ENCODE data around the gene COPS9.

The COPS9 gene

DNA sequence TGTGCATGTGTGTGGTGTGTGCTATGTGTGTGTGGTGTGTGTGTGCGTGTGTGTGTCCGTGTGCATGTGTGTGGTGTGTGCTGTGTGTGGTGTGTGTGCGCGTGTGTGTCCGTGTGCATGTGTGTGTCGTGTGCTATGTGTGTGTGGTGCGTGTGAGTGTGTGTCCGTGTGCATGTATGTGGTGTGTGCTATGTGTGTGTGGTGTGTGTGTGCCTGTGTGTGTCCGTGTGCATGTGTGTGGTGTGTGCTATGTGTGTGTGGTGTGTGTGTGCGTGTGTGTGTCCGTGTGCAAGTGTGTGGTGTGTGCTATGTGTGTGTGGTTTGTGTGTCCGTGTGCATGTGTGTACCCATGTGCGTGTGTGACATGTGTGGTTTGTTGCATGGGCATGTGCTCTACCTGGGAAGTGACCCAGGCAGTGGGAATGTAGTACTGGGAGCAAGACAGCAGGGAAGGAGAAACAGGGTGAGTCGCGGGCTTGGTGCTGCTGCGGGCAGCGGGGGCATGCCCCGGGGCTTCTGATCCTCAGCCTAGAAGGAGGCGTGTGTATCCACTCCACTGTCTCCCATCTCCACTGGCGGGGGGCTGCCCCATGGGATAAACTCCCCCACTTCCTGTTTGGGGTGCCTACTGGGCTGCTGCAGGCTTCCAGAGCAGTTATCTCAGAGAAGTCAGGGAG, 11.9 kb upstream of the COPS9 start:
- DNase-seq (ENCODE audit: low read depth in 2 of 2): no peak

DNA sequence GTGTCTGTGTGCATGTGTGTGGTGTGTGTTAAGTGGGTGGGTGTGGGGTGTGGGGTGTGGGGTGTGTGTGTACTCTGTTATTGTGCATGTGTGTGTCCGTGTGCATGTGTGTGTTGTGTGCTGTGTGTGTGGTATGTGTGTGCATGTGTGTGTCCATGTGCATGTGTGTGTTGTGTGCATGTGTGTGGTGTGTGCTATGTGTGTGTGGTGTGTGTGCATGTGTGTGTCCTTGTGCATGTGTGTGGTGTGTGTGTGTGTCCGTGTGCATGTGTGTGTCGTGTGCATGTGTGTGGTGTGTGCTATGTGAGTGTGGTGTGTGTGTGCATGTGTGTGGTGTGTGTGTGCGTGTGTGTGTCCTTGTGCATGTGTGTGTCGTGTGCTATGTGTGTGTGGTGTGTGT, 11.3 kb upstream of the COPS9 start:
- no peak for DNase-seq (ENCODE audit: low read depth in 2 of 2)

DNA sequence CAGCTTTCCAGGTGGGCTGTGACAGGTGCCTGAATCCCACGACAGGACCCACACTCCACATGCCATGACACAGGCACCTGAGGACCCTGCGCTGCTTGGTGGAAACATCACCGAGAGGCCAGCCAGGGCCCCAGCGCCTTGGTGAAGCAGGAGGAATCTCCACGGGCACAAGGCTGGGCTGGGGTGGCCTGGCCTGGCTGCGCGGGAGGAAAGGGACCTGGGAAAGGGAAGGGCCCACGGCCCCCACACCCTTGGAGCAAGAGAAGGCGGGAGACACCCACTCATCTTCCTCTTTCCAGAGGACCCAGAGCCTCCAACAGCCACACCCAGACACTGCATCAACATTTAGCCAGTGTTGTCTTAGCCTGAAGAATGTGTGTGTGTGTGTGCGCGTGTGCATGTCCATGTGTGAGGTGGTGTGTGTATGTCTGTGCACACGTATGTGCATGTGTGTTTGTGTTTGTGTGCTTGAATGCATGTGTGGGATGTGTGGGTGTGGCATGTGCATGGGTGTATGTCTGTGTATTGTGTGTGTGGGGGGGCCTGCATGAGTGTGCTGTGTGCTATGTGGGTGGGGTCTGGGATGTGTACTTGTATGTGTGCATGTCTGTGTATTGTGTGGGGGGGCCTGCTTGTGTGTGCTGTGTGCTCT, 10.6 kb upstream of the COPS9 start:
- DNase-seq (ENCODE audit: low read depth in 2 of 2): no peak

DNA sequence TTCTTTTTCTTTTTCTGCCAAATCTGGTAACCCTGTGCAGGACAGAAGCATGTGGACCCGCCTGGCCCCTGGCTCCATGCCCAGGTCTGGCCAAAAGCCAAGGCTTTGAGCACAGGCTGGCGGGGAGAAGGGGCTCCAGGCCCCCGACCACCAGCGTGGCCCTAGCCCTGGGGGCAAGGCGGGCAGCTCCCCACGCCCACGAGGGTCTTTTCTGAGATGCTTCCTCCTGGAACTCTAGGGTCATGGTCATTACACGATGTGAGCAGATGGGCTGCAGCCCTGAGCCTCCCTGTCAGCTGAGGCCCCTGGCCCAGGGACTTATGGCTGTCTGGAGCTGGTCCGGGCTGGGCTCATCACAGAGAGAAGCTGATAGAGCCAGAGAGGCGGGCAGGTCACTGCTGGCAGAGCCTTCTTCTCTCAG, 10.0 kb upstream of the COPS9 start:
- DNase-seq (ENCODE audit: low read depth in 2 of 2): no peak

DNA sequence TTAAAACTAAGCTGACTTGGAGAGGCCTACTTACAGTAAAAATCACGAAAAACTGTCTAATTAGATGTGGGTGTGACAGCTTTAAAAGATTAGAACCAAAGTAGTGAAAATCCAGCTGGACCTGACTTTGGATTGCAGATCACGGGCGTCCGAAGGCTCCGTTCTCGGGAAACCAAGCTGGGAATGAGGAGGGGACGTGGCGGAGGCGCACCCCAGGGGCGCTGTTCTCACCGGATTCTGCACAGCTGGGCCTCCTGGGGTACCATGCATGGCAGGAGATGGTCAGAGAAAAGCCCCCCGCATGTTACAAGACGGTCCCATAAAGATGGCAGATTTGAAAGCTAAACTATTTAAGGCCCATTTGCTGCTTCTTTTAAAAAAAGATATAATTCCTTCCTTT, 9.4 kb upstream of the COPS9 start:
- no peak for DNase-seq (ENCODE audit: low read depth in 2 of 2)

DNA sequence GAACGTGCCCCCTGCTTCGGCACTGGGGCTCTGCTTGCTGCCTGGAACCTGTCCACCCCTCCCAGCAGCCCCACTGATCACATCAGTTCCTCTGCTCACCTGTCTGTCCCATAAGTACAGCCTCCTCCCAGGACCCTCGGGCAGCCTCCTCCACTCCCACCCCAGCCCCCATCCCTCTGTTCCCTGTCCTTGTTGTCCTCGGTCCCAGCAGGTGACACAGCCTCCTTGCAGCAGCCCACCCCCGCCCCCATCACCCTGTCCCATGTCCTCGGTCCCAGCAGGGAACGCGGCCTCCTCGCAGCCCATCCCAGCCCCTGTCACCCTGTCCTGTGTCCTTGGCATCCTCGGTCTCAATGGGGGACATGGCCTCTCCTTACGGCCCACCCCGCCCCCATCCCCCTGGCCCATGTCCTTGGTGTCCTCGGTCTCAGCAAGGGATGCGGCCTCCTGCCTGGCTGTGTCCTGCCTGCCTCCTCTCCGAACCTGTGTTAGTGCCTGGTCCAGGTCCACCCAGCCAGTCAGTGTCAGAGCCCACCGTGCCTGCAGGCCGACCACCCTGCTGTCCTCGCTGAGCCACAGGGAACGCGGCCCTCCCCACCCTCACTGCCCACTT, 8.7 kb upstream of the COPS9 start:
- DNase-seq (ENCODE audit: low read depth in 2 of 2): no peak

DNA sequence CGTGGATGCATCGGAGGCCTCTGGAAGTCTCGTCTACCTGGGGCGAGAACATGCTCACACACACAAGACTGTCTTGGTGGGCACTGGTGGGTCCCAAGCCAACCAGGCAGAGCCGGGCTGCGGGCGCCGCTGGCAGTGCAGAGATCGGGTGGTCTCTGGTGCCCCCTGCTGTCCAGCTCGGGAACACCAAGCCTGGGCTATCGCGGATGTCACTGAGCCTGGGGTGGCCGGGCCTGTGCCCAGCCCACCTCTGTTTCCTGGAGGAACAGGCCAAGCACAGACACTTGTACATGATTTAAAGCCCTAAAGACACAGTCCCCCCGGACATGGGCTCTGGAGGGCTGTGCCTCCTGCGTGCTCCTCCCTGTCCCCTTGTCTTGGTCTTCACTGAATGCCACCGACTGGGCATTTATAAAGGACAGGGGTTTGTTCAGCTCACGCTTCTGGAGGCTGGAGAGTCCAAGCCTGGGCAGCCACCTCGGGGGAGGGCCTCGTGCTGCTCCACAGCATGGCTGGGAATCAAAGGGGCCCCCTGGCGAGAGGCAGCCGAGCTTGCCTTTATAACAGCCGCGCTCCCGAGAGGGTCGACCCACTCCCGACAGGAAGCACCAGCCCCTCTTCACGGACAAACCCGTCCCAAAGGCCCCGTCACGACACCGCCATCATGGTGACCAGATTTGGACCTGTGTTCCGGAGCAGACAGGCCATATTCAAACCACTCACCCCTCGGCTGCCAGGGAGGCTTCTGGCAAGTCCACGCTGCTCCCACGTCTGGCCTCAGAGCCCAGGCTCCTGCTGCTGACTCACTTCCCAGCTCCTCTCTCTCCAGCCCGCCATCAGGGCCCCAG, 7.9 kb upstream of the COPS9 start:
- peak; percentile 53 to 57 for DNase-seq (ENCODE audit: low read depth in 2 of 2)

DNA sequence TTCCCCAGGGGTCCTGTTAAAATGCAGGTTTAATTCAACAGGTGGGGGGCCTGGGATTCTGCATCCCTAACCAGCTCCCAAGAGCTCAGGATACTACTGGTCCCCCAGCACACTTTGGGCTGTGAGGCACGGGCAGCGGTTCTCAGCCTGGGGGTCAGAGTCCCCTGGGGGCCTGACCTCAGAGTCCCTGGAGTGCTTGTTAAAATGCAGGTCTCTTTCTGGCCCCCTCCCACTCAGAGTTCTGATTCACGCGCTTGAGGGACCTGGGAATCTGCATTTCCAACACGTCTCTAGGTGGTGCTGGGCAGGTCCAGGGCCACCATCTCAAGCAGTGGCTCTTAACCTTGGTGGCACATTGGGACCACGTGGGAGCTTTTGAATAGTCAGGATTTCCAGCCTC, 7.2 kb upstream of the COPS9 start:
- no peak for DNase-seq (ENCODE audit: low read depth in 2 of 2)

DNA sequence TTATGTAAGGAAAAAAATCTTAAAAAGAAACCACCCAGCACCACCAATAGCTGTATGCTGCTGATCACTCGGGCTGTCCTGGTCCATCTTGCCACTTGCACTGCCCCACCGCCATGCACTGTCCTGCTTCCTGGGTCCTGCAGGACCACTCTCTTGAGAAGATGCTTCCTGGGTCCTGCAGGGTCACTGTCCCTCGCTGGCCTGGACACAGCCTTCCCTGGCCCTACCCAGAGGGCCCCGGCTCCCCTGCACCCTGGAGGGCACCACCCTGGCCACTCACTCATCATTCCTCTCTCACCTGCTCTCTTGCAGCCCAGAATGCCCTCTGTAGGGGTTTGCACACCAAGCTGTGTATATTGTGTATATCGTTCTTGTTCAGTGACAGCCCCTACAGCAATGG, 6.8 kb upstream of the COPS9 start:
- no peak for DNase-seq (ENCODE audit: low read depth in 2 of 2)

DNA sequence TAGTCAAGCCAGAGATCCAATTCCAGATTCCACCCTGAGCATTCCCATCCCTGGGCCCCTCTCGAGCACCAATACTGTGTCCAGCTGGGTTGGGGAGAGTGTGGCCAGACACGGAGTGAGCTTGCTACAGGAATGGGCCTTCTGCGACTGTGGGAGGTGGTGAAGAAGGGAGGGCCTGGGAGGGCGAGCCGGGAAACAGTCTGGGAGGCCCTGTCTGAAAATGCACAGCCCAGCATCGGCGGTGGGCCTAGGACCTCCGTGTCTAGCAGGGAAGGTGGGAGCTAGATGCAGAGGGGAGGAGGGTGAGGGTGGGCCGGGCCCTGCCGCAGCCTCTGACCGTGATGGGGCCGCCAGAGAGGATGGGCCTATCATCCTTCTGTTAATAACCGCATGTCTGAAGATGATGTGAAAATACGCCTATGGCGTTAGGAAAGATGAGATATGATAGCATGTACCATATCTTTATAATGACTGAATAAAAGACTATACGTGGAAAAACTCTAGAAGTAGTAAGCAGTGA, 6.2 kb upstream of the COPS9 start:
- DNase-seq (ENCODE audit: low read depth in 2 of 2): no peak

DNA sequence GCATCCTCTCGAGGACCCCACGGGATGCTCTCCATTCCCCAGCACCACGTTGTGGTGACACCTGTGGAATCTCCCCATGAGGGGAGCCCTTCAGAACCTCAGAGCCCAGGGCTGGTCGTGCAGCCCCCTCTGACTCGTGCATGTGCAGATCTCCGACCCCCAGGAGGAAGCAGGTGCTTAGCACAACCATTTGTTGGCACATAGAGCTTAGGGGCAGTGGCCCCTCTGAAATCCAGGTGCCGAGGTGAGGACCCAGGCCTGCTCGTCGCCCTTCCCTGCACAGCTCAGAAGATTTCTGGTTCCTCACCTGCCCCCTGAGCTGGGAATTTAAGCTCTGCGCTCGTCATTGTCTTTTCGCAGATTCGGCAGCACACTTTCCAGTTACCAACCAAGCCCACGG, 5.6 kb upstream of the COPS9 start:
- DNase-seq (ENCODE audit: low read depth in 2 of 2): no peak

DNA sequence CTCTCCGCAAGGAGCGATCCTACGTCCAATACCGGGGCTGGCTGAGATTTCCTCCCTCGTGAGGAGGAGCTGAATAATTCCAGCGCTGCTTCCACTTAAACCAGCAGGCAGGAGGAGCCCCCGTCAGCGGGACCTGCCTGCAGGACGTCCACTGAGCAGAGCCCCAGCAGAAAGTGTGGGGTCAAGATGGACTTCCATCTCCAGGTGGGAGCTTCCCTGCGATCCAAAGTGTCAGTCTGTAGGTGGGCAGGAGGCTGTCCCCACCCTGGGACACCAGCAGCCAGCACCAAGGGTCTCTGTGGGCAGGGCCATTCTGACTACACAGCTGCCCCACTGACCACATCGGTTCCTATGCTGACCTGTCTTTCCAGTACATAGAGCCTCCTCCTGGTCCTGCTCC, 4.8 kb upstream of the COPS9 start:
- DNase-seq (ENCODE audit: low read depth in 2 of 2): no peak

DNA sequence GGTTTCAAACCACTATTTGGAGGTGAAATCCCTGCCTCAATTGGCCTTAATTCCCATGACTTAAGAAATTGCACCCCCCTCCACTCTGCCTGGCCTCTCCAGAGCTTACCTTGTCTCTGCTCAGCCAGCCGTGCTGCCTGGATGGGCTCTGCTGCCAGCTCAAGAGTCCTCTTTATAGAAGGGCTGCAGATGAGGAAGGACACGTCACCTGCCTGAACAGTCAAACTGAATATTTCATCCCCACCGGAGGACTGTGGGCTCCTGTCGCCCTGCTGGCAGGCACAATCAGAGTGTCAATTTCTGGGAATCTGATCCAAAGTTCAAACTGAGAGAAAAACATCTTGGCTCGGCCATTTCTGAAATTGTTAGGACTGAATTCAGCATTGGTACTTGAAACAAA, 4.4 kb upstream of the COPS9 start, which contains the start of gene OTOS:
Gene OTOS, minus strand, starts transcription at position 148 of the 400 bp plus-strand sequence. CDS start 332 bp downstream, outside the sequence.
- no peak for DNase-seq (ENCODE audit: low read depth in 2 of 2)

DNA sequence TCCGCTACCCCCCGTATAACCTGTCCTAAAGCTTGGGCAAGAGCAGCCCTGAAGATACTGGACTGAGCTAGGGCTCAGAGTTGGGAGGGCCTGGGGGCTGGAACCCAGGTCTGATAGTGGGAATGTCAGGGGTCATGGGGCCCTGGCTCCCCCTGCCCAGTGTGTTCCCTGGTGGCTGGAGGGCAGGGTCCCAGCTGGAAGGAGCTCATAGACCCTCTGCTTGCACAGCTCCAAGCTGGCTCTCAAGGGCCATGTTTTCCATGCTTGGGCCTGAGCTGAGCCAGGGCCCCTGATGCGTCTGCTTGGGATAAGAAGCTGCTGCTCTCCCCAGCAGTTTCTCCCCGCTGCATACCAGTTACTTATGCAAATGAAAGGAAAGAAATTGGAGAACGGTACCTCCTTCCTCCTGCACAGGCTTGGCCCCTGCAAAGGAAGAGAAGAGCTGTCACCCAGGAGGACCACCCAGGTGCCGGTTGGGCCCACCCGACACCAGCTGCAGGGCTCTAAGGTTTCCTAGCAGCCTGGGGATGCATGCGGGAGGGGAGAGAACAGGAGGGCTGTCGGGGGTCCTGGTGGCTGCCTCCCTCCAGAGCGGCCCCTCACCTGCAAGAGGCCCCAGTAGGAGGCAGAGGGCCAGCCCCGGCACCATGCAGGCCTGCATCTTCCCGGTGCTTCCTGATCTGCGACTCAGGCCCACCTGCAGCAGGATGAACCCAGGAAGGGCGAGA, 3.7 kb upstream of the COPS9 start:
- no peak for DNase-seq (ENCODE audit: low read depth in 2 of 2)

DNA sequence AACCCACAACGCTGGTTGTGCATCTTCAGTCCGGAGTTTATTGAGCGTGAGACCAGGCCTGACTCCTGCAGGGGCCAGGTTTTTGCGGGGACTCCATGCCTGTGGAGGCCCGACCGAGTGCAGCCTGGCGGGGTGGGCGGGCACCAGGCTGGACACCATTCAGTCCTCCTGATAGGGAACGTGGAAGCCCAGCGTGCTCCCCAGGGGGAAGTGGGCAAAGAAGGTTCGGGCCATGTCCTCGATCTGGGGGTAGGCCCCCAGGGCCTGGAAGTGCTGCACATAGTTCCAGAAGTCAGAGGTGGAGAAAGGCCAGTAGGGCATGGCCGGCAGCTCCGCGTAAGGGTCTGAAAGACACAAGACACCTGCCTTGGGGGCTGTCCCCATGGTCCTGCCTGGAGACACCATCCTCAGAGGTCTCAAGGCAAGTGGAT, 2.9 kb upstream of the COPS9 start:
- DNase-seq (ENCODE audit: low read depth in 2 of 2): no peak

DNA sequence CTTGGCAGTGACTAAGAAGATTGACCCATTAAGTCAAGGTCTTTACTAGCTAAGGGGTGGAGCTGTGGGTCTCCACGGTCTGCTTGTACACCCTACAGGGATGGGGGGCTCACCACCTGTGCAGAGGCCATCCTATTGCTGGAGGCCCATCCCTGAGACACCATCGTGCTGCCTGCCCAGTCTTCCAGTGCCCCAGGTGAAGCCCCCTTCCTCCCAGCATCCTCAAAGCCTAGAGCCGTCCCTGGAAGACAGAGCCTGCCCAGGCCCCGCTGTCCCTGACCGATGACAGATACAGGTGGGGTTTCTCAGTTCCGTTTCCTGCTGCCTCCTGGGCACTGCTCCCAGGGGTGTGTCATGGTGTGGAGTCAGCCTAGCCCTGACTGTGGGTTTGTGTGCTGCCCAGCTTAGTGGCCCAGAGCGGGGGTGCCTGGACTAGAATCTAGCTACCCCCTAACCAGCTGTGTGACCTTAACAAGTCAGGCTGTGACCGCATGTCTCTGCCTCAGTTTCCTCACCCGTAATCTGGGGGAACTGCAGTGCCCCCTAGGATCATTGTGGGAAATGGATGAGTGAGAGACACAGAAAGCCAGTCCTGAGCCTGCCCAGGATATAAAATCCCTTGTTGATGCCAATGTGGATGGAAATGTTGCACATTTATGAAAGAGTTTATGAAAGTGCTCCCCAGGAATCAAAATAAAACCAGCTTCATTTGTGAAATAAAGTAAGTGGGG, 2.3 kb upstream of the COPS9 start:
- DNase-seq (ENCODE audit: low read depth in 2 of 2): no peak

DNA sequence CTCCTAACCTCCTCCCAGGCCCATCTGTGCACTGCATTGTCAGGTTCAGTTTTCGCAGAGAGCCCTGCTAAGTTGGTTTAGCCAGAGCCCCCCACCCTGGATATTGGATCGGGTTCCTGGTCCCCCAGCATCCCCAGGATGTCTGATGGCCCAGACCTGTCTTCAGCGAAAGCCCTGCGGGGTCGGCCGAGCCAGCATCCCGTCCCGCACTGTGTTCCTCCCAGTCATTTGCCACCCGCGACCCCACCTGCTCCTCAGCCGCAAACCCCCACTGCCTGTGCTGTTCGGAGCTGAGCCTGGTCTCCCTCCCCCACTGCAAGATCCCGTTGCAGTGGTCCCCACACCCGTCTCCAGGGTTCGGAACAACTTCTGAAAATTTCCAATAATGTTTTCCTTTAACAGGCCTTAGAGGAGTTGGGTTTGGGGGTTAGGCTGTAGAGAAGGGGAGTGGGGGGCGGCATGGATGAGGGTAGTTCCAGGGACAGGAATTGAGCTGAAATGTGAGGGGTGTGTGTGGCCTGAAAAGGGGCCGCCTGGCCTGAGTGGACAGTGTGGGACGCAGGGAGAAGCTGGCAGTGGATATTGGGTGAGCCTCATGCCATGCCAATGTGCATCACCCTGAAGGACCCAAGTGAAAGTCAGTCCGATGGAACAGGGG, 1.6 kb upstream of the COPS9 start:
- no peak for DNase-seq (ENCODE audit: low read depth in 2 of 2)

DNA sequence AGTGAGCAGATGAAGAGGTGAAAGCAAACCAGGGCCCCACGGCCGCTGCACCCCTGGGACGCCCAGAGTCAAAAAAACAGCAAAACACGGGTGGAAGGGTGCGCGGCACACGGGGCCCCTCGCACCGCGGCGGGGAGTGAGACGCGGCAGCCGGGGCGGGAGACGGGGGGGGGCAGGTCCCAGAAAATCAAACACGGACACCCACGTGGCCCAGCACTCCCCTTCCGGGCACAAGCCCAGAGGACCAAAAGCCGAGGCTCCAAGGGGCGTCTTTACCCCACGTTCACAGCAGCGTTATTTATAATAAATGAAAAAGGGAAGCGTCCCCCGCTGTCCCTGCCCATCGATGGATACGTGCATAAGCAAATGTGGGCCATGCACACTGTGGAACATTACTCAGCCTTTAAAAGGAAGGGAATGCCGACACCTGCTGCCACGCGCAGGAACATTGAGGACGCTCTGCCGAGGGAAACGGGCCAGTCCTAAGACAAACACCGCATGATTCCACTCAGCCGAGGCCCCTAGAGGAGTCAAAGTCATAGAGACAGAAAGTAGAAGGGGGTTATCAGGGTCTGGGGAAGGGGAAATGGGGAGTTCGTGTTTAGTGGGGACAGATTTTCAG, 677 bp upstream of the COPS9 start:
- no peak for DNase-seq (ENCODE audit: low read depth in 2 of 2)

DNA sequence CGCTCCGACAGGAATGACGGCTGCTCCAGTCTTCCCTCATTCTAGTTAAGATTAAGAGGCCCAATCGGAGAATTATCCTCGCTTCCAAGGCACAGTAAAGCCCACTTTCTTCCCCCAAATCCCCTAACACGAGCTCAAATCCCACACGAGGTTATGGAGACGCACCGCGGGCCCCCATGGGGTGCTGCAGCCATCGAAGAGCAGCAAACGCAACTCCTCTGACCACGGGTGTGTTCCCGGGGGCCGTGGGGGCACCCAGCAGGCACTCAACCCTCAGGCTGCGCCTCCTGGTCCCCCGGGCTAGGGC, 446 bp downstream of the COPS9 start:
- DNase-seq (ENCODE audit: low read depth in 2 of 2): no peak

DNA sequence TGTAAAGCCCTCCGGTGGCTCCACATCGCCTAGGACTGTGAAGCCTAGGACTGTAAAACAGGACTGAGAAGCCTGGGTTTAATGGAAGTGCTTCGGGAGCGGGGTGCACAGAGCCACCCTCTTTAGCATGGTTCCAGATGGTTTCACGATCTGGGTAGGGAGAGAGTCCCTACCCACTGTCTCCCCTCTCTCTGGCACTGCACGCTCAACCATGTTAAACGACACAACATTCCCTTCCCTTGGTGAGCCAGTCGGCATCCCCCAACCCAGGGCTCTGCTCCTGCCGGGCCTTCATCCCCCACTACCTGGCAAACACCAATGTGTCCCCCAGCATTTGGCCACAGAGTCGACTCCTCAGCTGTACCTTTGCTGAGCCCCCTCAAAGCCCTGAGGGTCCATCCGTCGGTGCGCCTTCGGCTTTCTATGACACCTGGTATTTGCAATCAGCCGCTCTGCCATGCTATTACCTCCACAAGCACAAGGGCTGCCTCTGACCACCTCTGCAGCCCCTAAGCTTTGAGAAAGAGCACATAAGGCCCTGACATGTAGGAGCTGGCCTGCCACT, 1.1 kb downstream of the COPS9 start:
- no peak for DNase-seq (ENCODE audit: low read depth in 2 of 2)
